IMR-90 (cell line): ENCODE data around the gene DYNC1H1. TPM values are rescaled to one million over a fixed set of nuclear protein-coding genes. Genes with fewer than 3 reads are reported as not detected.

Source experiments
- ATAC-seq: fragments of 200-7000 bp; cut with Tn5 transposase; 2 replicates; pipeline ENCODE4 v1.9.1; 2020; ENCODE audit warnings: low read depth, mild to moderate bottlenecking, moderate library complexity
- BruUV-seq: library from RNA; stranded (reverse); fragments of 400-500 nt; replicated peaks from 2 replicates; lab custom pipeline; 2021; lab: Mats Ljungman, UMichigan
- CTCF ChIA-PET: fragments of 300-600 bp; formaldehyde crosslinking; extraction: SDS; loops from one replicate; lab custom pipeline; 2021; ENCODE audit warnings: antibody characterized with exemption; lab: Yijun Ruan, JAX
- POLR2A ChIA-PET: fragments of 300-600 bp; sonication (Branson Sonifier 250); formaldehyde crosslinking; loops from one replicate; lab custom pipeline; 2022; ENCODE audit warnings: antibody characterized with exemption; ENCODE audit not compliant: unreplicated experiment; lab: Charles Lee
- DNase-seq: peaks from one replicate; pipeline ENCODE4 v3.0.0; 2013
- H2AFZ ChIP-seq: replicated peaks from 2 replicates; pipeline ENCODE3; 2013; ENCODE audit warnings: low read length, mild to moderate bottlenecking; ENCODE audit not compliant: poor library complexity
- H2AK5ac ChIP-seq: 2 replicates; pipeline ENCODE4 v1.6.1; 2013; ENCODE audit warnings: low read depth, low read length, inconsistent platforms
- H2AK9ac ChIP-seq: replicated peaks from 2 replicates; pipeline ENCODE3; 2013; ENCODE audit warnings: mild to moderate bottlenecking, low read depth, low read length, moderate library complexity; ENCODE audit not compliant: poor library complexity
- H2BK120ac ChIP-seq: 2 replicates; pipeline ENCODE4 v1.6.1; 2013; ENCODE audit warnings: low read depth, low read length, inconsistent platforms
- H2BK15ac ChIP-seq: 3 replicates; pipeline ENCODE4 v1.6.1; 2013; ENCODE audit warnings: low read depth, low read length, inconsistent platforms
- H2BK20ac ChIP-seq: 2 replicates; pipeline ENCODE4 v1.6.1; 2013; ENCODE audit warnings: low read depth, mild to moderate bottlenecking, inconsistent platforms, low read length, moderate library complexity
- H2BK5ac ChIP-seq: 2 replicates; pipeline ENCODE4 v1.6.1; 2013; ENCODE audit warnings: mild to moderate bottlenecking, low read depth, low read length, inconsistent platforms; ENCODE audit not compliant: poor library complexity, severe bottlenecking
- H3K14ac ChIP-seq: replicated peaks from 2 replicates; pipeline ENCODE4 v1.6.1; 2013; ENCODE audit warnings: low read depth, low read length, inconsistent platforms
- H3K18ac ChIP-seq: 2 replicates; pipeline ENCODE4 v1.6.1; 2013; ENCODE audit warnings: low read depth, low read length, control low read depth
- H3K23ac ChIP-seq: 2 replicates; pipeline ENCODE4 v1.6.1; 2013; ENCODE audit warnings: low read depth, low read length, inconsistent platforms
- H3K27ac ChIP-seq: 2 replicates; pipeline ENCODE4 v1.5.1; 2013; ENCODE audit warnings: mild to moderate bottlenecking, control low read depth, low read length; ENCODE audit not compliant: insufficient read depth
- H3K27me3 ChIP-seq: 2 replicates; pipeline ENCODE4 v1.6.1; 2013; ENCODE audit warnings: low read length; ENCODE audit not compliant: control insufficient read depth, insufficient read depth
- H3K36me3 ChIP-seq: 2 replicates; pipeline ENCODE4 v1.6.1; 2013; ENCODE audit warnings: low read length, mixed read lengths; ENCODE audit not compliant: control insufficient read depth, insufficient read depth
- H3K4ac ChIP-seq: 2 replicates; pipeline ENCODE4 v1.6.1; 2013; ENCODE audit warnings: low read depth, low read length, inconsistent platforms
- H3K4me1 ChIP-seq: 2 replicates; pipeline ENCODE4 v1.6.1; 2013; ENCODE audit warnings: low read length, mixed read lengths; ENCODE audit not compliant: control insufficient read depth, insufficient read depth
- H3K4me2 ChIP-seq: 2 replicates; pipeline ENCODE4 v1.6.1; 2013; ENCODE audit warnings: low read depth, mild to moderate bottlenecking, control low read depth, low read length, moderate library complexity
- H3K4me3 ChIP-seq: 2 replicates; pipeline ENCODE4 v1.5.1; 2013; ENCODE audit warnings: low read depth, mild to moderate bottlenecking, control low read depth, low read length, moderate library complexity; ENCODE audit not compliant: insufficient read depth
- H3K56ac ChIP-seq: 2 replicates; pipeline ENCODE4 v1.6.1; 2013; ENCODE audit warnings: low read length, inconsistent platforms; ENCODE audit not compliant: insufficient read depth; ENCODE audit errors: extremely low read depth
- H3K79me1 ChIP-seq, 2 experiments: 2 replicates each; pipeline ENCODE4 v1.6.1; 2013; ENCODE audit warnings: low read length in 2 of 2, inconsistent platforms in 1 of 2, low read depth in 1 of 2
- H3K9ac ChIP-seq: 2 replicates; pipeline ENCODE4 v1.6.1; 2013; ENCODE audit warnings: low read depth, low read length, control low read depth
- H3K9me1 ChIP-seq: 2 replicates; pipeline ENCODE4 v1.6.1; 2013; ENCODE audit warnings: low read length, inconsistent platforms; ENCODE audit not compliant: insufficient read depth
- H3K9me3 ChIP-seq: 2 replicates; pipeline ENCODE4 v1.6.1; 2013; ENCODE audit warnings: low read length; ENCODE audit not compliant: control insufficient read depth, insufficient read depth
- H4K20me1 ChIP-seq: 2 replicates; pipeline ENCODE4 v1.6.1; 2013; ENCODE audit warnings: low read length, inconsistent platforms; ENCODE audit not compliant: insufficient read depth
- H4K5ac ChIP-seq: 2 replicates; pipeline ENCODE4 v1.6.1; 2013; ENCODE audit warnings: mild to moderate bottlenecking, low read depth, low read length, control low read depth
- H4K8ac ChIP-seq, 2 experiments: 2 replicates each; pipeline ENCODE4 v1.6.1; 2013; ENCODE audit warnings: low read depth in 2 of 2, low read length in 2 of 2, control low read depth in 1 of 2, inconsistent platforms in 1 of 2
- H4K91ac ChIP-seq: 2 replicates; pipeline ENCODE4 v1.6.1; 2013; ENCODE audit warnings: low read depth, low read length, inconsistent platforms; ENCODE audit not compliant: insufficient read depth
- FOS ChIP-seq: fragments of 150-350 bp; IDR thresholded peaks from 2 replicates; pipeline ENCODE4 v1.6.1; 2016; ENCODE audit warnings: low read depth, low read length
- MAZ ChIP-seq: IDR thresholded peaks from 2 replicates; pipeline ENCODE4 v1.6.1; 2012; ENCODE audit warnings: low read depth, mild to moderate bottlenecking, low read length, improper control_type of control experiment, moderate library complexity, borderline replicate concordance
- MXI1 ChIP-seq: IDR thresholded peaks from 2 replicates; pipeline ENCODE4 v1.6.1; 2012; ENCODE audit warnings: low read depth, mild to moderate bottlenecking, low read length, moderate library complexity, borderline replicate concordance
- NFE2L2 ChIP-seq: fragments of 150-350 bp; IDR thresholded peaks from 2 replicates; pipeline ENCODE4 v1.6.1; 2016; ENCODE audit warnings: low read depth, mild to moderate bottlenecking, low read length
- POLR2A ChIP-seq: IDR thresholded peaks from 2 replicates; pipeline ENCODE4 v1.6.1; 2012; ENCODE audit warnings: mild to moderate bottlenecking, low read depth, low read length
- RAD21 ChIP-seq: IDR thresholded peaks from 2 replicates; pipeline ENCODE4 v1.6.1; 2012; ENCODE audit warnings: low read length, improper control_type of control experiment
- RFX5 ChIP-seq: IDR thresholded peaks from 2 replicates; pipeline ENCODE4 v1.8.0; 2012; ENCODE audit warnings: low read depth, mild to moderate bottlenecking, low read length, moderate library complexity
- WGBS, 2 experiments: methylation state at CpG; one replicate each; pipeline versions ENCODE4 v1.1.5 to v1.1.7; 2013; ENCODE audit warnings: missing lambda C conversion rate in 2 of 2; ENCODE audit not compliant: insufficient read length in 1 of 2; ENCODE audit errors: extremely low coverage in 2 of 2; 5-methylcytosine and 5-hydroxymethylcytosine counted together
- dilution Hi-C: fragments of 300-500 bp; cut with HindIII; formaldehyde crosslinking; loops from one replicate; pipeline ENCODE4 v1.14.3; 2018; ENCODE audit warnings: low sequenced_read_pairs; ENCODE audit not compliant: unreplicated experiment
- in situ Hi-C: fragments of 300-500 bp; cut with MboI; formaldehyde crosslinking; loops from 3 replicates; pipeline ENCODE4 v1.14.3; 2019; ENCODE audit warnings: low sequenced_read_pairs, inconsistent platforms, mixed read lengths
- intact Hi-C: fragments of 100-400 bp; cut with micrococcal nuclease; formaldehyde crosslinking; loops from 2 replicates; pipeline ENCODE4 v1.10.0; 2022
- polyA plus RNA-seq, 3 experiments: library from polyadenylated mRNA; depleted of rRNA; stranded (reverse); fragments of >200 nt; gene quantifications; 2 replicates each; pipeline ENCODE4 v1.2.3, GENCODE V29; 2012; ENCODE audit warnings: low replicate concordance in 1 of 3
- total RNA-seq: library from RNA; depleted of rRNA; stranded (reverse); fragments of >200 nt; gene quantifications from 2 replicates; pipeline ENCODE4 v1.2.3, GENCODE V29; 2012
- TF ChIP-seq, protein P1 (sequence below): fragments of 150-350 bp; IDR thresholded peaks from 2 replicates; pipeline ENCODE4 v1.6.1; 2017; ENCODE audit warnings: mild to moderate bottlenecking, antibody characterized with exemption, low read length, low read depth
- TF ChIP-seq, protein P2 (sequence below): fragments of 150-350 bp; IDR thresholded peaks from 2 replicates; pipeline ENCODE4 v1.6.1; 2016; ENCODE audit warnings: low read depth, mild to moderate bottlenecking, low read length, moderate library complexity, borderline replicate concordance
- TF ChIP-seq, protein P3 (sequence below): conservative IDR thresholded peaks from 2 replicates; pipeline ENCODE4 v1.5.1; 2012; ENCODE audit warnings: mild to moderate bottlenecking, low read depth, low read length, improper control_type of control experiment

DYNC1H1 gene
- total and polyA plus RNA-seq, 2 of the 4 experiments (the other 2 are of a cell fraction) = 240 to 670 TPM

DNA sequence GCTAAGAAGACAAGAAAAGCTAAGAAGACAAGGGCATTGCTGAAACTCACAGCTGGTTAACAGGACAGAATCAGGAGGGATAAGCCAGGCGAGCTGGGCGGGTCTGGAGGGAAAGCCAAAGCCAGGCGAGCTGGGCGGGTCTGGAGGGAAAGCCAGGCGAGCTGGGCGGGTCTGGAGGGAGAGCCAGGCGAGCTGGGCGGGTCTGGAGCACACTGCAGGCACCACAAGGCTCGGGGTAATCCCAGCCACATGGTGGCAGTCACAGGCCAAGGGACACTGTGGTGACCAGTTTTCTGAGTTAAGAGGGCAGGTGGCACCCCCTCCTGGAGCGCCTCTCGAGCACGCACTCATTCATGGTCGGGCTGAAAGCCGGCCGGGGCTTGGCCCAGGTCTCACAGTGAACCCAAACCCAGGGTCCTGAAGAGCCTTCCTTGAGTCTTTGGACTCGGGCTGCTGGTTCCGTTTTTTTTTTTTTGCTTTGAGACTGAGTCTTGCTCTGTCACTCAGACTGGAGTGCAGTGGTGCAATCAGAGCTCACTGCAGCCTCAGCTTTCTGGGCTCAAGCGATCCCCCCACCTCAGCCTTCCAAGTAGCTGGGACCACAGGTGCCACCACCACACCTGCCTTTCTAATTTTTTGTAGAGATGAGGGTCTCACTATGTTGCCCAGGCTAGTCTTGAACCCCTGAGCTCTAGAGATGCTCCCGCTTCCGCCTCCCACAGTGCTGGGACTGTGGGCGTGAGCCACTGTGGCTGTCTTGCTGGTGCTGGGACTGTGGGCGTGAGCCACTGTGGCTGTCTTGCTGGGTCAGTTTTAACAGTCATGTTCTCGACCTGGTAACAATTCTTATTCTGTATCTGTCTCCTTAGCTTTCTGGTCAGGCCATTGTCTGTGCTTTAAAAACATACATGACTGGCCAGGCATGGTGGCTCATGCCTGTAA lies 82.2 kb downstream of the DYNC1H1 start (continued):
- no peak for TF ChIP-seq RFX5
- no peak for TF ChIP-seq MAZ

DNA sequence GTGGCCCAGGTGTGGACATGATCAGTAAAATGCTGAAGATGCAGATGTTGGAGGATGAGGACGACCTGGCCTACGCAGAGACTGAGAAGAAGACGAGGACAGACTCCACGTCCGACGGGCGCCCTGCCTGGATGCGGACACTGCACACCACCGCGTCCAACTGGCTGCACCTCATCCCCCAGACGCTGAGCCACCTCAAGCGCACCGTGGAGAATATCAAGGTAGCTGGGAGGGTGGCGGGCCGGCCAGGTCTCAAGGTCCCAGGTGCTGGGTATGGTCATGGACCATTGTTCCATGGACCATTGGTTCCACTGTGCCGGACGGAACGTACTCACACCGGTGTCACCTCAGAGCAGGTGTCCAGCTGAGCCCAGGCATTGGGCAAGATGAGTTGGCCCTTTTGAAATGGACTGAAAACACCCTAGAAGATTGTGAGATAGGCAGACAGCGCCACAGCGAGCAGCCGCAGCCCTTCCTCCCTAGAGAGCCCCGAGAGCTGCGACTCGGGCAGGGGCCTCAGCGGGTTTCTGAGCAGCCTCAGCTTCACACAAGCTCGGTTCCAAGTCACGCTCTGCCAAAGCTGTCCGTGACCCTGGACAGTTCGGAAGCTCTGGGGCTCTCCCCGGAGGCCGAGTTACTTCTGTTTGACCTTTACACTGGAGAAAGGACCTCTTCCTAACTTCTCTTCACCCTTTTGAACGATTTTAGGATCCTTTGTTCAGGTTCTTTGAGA lies 83.6 kb downstream of the DYNC1H1 start:
- DNase-seq = no peak
- no peak for ATAC-seq
- peaks cover 3 to 21% of the 10 kb centered on the region in 2 experiments; a peak in 3 of 4 replicates for H3K79me1 ChIP-seq
- ChIA-PET POLR2A (no interaction called here), CTCF (no interaction called here)
- no peaks in the 10 kb centered on the region for H3K9me3 ChIP-seq
- no peak overlapping the region for H2BK120ac ChIP-seq
- peak overlapping the region; percentile 36 for H2AFZ ChIP-seq
- no peak overlapping the region for H3K23ac ChIP-seq
- H3K4me2 ChIP-seq = no peak overlapping the region
- in situ Hi-C loops = no loop called here
- peak overlapping the region; percentile 57 for H2AK9ac ChIP-seq
- 98% methylated on average over 19 of the region's 33 CpGs; no CpG with 5 or more reads in 1 of the 2 experiments for WGBS, 2 experiments
- H2BK15ac ChIP-seq = no peak overlapping the region
- no TSS peak for BruUV-seq
- H2BK5ac ChIP-seq = no peak overlapping the region
- H3K36me3 ChIP-seq = peaks cover 79% of the 10 kb centered on the region
- intact Hi-C loops = loop anchor here (5.0 kb wide), 1 partner anchor 49 kb away; no protein-coding TSS in a partner anchor
- no peak overlapping the region for H3K4ac ChIP-seq
- H2AK5ac ChIP-seq = no peak overlapping the region; the same call in 1 of the 2 replicates
- peaks cover 8% of the 10 kb centered on the region; the same call in 1 of the 2 replicates for H3K4me1 ChIP-seq
- no peak overlapping the region for H3K4me3 ChIP-seq
- no peak overlapping the region for H4K91ac ChIP-seq
- H4K5ac ChIP-seq = no peak overlapping the region
- H4K20me1 ChIP-seq = peaks cover 18% of the 10 kb centered on the region
- H3K18ac ChIP-seq = no peak overlapping the region
- dilution Hi-C loops = no loop called here
- H3K27me3 ChIP-seq = no peaks in the 10 kb centered on the region
- no peak overlapping the region for H3K14ac ChIP-seq
- H4K8ac ChIP-seq = no peak overlapping the region
- H3K9ac ChIP-seq = no peak overlapping the region
- no peak overlapping the region for H2BK20ac ChIP-seq
- no peak overlapping the region for H3K27ac ChIP-seq
- no peak overlapping the region for H3K56ac ChIP-seq
- H3K9me1 ChIP-seq = no peaks in the 10 kb centered on the region
- no peak for TF ChIP-seq POLR2A
- TF ChIP-seq, protein P1, sequence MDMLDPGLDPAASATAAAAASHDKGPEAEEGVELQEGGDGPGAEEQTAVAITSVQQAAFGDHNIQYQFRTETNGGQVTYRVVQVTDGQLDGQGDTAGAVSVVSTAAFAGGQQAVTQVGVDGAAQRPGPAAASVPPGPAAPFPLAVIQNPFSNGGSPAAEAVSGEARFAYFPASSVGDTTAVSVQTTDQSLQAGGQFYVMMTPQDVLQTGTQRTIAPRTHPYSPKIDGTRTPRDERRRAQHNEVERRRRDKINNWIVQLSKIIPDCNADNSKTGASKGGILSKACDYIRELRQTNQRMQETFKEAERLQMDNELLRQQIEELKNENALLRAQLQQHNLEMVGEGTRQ = no peak
- TF ChIP-seq RFX5 = no peak
- TF ChIP-seq, protein P2, sequence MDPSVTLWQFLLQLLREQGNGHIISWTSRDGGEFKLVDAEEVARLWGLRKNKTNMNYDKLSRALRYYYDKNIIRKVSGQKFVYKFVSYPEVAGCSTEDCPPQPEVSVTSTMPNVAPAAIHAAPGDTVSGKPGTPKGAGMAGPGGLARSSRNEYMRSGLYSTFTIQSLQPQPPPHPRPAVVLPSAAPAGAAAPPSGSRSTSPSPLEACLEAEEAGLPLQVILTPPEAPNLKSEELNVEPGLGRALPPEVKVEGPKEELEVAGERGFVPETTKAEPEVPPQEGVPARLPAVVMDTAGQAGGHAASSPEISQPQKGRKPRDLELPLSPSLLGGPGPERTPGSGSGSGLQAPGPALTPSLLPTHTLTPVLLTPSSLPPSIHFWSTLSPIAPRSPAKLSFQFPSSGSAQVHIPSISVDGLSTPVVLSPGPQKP = no peak
- TF ChIP-seq, protein P3, sequence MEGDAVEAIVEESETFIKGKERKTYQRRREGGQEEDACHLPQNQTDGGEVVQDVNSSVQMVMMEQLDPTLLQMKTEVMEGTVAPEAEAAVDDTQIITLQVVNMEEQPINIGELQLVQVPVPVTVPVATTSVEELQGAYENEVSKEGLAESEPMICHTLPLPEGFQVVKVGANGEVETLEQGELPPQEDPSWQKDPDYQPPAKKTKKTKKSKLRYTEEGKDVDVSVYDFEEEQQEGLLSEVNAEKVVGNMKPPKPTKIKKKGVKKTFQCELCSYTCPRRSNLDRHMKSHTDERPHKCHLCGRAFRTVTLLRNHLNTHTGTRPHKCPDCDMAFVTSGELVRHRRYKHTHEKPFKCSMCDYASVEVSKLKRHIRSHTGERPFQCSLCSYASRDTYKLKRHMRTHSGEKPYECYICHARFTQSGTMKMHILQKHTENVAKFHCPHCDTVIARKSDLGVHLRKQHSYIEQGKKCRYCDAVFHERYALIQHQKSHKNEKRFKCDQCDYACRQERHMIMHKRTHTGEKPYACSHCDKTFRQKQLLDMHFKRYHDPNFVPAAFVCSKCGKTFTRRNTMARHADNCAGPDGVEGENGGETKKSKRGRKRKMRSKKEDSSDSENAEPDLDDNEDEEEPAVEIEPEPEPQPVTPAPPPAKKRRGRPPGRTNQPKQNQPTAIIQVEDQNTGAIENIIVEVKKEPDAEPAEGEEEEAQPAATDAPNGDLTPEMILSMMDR = no peak
- TF ChIP-seq FOS = no peak
- TF ChIP-seq NFE2L2 = no peak
- TF ChIP-seq RAD21 = no peak
- no peak for TF ChIP-seq MXI1
